ENCODE results near the gene PDS5B. TPM values are rescaled to one million over a fixed set of nuclear protein-coding genes. Genes with fewer than 3 reads are reported as not detected.
A peak's percentile ranks its signal among the peaks of the same experiment; 100 is the strongest.

Gene PDS5B
- total RNA-seq, 1 donor from 2014 or later: 8.7 TPM

DNA sequence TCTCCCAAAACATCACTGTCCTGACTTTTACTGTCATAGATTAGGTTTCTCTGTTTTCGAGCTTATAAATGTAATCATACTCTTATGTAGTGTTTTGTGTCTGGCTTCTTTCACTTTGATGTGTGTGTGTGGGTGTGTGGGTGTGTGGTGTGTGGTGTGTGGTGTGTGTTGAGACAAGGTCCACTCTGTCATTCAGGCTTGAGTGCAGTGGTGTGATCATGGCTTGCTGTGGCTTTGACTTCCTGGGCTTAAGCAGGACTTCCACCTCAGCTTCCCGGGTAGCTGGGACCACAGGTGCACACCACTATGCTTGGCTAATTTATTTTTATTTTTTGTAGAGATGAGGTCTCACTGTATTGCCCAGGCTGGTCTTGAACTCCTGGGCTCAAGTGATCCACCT lies 59.6 kb downstream of the PDS5B start:
- DNase-seq (ENCODE audit: low read depth) (no peak), FAIRE-seq (no peak)
- Histone ChIP-seq H3K36me3 (ENCODE audit: control insufficient read depth, insufficient read depth, low read length) (no peaks in the 10 kb centered on the region), H3K4me3 (ENCODE audit: low read depth, low read length) (no peak overlapping the region), H3K27me3 (ENCODE audit: control insufficient read depth, insufficient read depth, low read length) (no peaks in the 10 kb centered on the region)
- TF ChIP-seq, protein P1, sequence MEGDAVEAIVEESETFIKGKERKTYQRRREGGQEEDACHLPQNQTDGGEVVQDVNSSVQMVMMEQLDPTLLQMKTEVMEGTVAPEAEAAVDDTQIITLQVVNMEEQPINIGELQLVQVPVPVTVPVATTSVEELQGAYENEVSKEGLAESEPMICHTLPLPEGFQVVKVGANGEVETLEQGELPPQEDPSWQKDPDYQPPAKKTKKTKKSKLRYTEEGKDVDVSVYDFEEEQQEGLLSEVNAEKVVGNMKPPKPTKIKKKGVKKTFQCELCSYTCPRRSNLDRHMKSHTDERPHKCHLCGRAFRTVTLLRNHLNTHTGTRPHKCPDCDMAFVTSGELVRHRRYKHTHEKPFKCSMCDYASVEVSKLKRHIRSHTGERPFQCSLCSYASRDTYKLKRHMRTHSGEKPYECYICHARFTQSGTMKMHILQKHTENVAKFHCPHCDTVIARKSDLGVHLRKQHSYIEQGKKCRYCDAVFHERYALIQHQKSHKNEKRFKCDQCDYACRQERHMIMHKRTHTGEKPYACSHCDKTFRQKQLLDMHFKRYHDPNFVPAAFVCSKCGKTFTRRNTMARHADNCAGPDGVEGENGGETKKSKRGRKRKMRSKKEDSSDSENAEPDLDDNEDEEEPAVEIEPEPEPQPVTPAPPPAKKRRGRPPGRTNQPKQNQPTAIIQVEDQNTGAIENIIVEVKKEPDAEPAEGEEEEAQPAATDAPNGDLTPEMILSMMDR (IDR thresholded peaks at IDR 0.05; ENCODE audit: insufficient read depth, low read length, severe bottlenecking): no peak

GRCh38 chr13:32647926-32648325 lies 61.7 kb downstream of the PDS5B start:
- TF ChIP-seq, protein P1 (IDR thresholded peaks at IDR 0.05; ENCODE audit: insufficient read depth, low read length, severe bottlenecking): no peak
- H3K4me3 ChIP-seq (ENCODE audit: low read depth, low read length): no peak overlapping the region
- no peak for FAIRE-seq
- no peaks in the 10 kb centered on the region for H3K36me3 ChIP-seq (ENCODE audit: control insufficient read depth, insufficient read depth, low read length)
- no peaks in the 10 kb centered on the region for H3K27me3 ChIP-seq (ENCODE audit: control insufficient read depth, insufficient read depth, low read length)
- no peak for DNase-seq (ENCODE audit: low read depth)

- DNase-seq (ENCODE audit: low read depth) (peak; percentile 73), FAIRE-seq (peak; percentile 36)
- Histone ChIP-seq H3K36me3 (ENCODE audit: control insufficient read depth, insufficient read depth, low read length) (no peaks in the 10 kb centered on the region), H3K27me3 (ENCODE audit: control insufficient read depth, insufficient read depth, low read length) (no peaks in the 10 kb centered on the region), H3K4me3 (ENCODE audit: low read depth, low read length) (no peak overlapping the region)
- TF ChIP-seq, protein P1 (IDR thresholded peaks at IDR 0.05; ENCODE audit: insufficient read depth, low read length, severe bottlenecking): peak; percentile 76
Measured at GRCh38 chr13:32650705-32651311, 64.6 kb downstream of the PDS5B start.

DNA sequence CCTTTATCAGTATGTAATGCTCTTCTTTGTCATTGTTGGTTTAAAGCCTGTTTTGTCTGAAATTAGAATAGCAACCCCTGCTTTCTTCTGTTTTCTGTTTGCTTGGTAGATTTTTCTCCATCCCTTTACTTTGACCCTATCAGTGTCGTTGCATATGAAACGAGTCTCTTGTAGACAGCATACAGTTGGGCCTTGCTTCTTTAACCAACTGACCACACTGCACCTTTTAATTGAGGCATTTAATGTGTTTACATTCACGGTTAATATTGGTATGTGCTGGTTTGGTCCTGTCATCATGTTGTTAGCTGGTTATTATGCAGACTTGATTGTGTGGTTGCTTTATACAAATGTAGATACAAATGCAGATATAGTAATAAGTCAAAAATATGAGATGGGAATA lies 71.1 kb downstream of the PDS5B start:
- Histone ChIP-seq H3K4me3 (ENCODE audit: low read depth, low read length) (no peak overlapping the region), H3K36me3 (ENCODE audit: control insufficient read depth, insufficient read depth, low read length) (no peaks in the 10 kb centered on the region), H3K27me3 (ENCODE audit: control insufficient read depth, insufficient read depth, low read length) (no peaks in the 10 kb centered on the region)
- TF ChIP-seq, protein P1 (IDR thresholded peaks at IDR 0.05; ENCODE audit: insufficient read depth, low read length, severe bottlenecking): no peak
- DNase-seq (ENCODE audit: low read depth) (no peak), FAIRE-seq (no peak)

- TF ChIP-seq, protein P1 (IDR thresholded peaks at IDR 0.05; ENCODE audit: insufficient read depth, low read length, severe bottlenecking): no peak
- DNase-seq (ENCODE audit: low read depth) (no peak), FAIRE-seq (no peak)
- no peaks in the 10 kb centered on the region for H3K36me3 ChIP-seq (ENCODE audit: control insufficient read depth, insufficient read depth, low read length)
- no peaks in the 10 kb centered on the region for H3K27me3 ChIP-seq (ENCODE audit: control insufficient read depth, insufficient read depth, low read length)
- no peak overlapping the region for H3K4me3 ChIP-seq (ENCODE audit: low read depth, low read length)
Measured at GRCh38 chr13:32659736-32660135, 73.5 kb downstream of the PDS5B start.

GRCh38 chr13:32660227-32660626 lies 74.0 kb downstream of the PDS5B start:
- Histone ChIP-seq H3K27me3 (ENCODE audit: control insufficient read depth, insufficient read depth, low read length) (no peaks in the 10 kb centered on the region), H3K36me3 (ENCODE audit: control insufficient read depth, insufficient read depth, low read length) (no peaks in the 10 kb centered on the region), H3K4me3 (ENCODE audit: low read depth, low read length) (no peak overlapping the region)
- DNase-seq (ENCODE audit: low read depth): no peak
- TF ChIP-seq, protein P1 (IDR thresholded peaks at IDR 0.05; ENCODE audit: insufficient read depth, low read length, severe bottlenecking): no peak
- no peak for FAIRE-seq

All from bronchial epithelial cell (primary cell).